GM19324 (cell line): ENCODE results near the gene SMIM27.
A peak's percentile ranks its signal among the peaks of the same experiment; 100 is the strongest.
"Not testable (repeated sequence)": the region's sequence is repeated elsewhere in the genome, so short reads cannot be mapped to it uniquely, and the experiment has no call there.

Source experiments
- ATAC-seq: cut with Tn5 transposase; IDR thresholded peaks from one replicate; pipeline ENCODE4 v1.9.1; 2021; ENCODE audit warnings: mild to moderate bottlenecking, moderate library complexity; ENCODE audit not compliant: unreplicated experiment, low FRiP score

Gene SMIM27

DNA sequence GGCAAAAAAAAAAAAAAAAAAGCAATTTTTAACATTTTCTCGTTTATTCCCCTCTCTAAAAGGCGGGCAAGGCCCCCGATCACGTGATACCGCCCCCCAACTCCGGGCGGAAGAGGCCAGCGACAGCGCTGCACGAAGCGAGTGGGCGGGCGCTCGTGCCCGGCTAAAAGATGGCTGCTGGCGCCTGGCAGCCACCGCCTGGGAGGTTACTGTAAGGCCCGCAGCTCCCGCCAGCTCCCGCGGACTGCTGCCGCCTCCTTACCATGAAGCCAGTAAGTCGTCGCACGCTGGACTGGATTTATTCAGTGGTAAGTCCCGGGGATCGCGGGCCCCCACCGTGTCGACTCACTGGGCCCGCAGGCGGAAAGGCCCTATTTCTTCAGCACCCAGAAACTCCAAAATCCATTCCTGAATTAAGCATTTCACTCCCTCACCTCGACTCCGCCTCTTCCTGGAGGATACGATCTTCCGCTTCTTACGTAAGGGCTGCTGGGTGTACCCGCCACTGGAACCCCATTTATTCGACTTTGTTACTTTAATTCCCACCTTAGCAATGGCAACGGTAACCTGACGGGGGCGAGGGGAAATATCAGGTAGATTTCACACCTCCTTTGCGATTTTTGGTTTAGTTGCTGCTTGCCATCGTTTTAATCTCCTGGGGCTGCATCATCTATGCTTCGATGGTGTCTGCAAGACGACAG lies at the start of gene SMIM27, which contains the start of gene TOPORS:
Gene SMIM27, plus strand, starts transcription at position 156 of the 701 bp plus-strand sequence. Its CDS starts 108 bp downstream, at position 264.
Gene TOPORS, minus strand, starts transcription at position 415 of the 701 bp plus-strand sequence. Its CDS starts 150 bp downstream, at position 265.
- ATAC-seq: peak; percentile 80

DNA sequence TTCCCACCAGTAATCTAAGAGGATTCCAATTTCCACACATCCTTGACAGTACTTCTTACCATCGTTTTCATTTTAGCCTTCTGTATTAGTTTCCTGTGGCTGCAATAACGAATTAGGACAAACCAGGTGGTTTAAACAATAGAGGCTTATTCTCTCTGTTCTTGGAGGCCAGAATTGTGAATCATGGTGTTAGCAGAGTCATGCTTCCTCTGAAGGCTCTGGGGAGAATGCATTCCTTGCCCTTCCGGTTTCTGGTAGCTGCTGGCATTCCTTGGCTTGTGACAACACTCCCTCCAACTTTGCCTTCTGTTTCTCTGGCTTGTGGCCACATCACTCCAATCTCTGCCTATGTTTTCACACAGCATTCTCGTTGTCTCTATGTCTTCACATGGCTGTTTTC lies 49.7 kb upstream of the SMIM27 start:
- no peak for ATAC-seq

GRCh38 chr9:32503008-32503407 lies 49.1 kb upstream of the SMIM27 start:
- no peak for ATAC-seq

GRCh38 chr9:32508728-32509127 lies 43.4 kb upstream of the SMIM27 start:
- ATAC-seq: no peak

DNA sequence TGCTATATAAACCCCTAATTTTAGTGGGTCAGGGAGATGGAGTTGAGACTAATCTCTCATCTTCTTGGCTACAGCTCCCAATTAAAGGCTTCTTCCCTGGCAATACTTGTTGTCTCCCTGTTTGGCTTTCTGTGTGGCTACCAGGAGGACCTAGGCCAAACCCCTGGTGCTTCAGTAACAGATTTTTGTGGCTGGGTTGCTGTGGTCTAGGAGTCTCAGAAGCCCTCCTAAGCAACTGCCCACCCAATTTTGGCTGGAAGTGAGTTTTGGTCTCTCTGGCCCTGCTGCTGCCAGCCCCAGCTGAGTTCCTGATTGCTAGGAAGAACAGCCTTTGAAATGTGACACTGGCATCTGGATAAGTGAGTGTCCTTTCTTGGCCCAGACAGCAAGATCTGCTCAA lies 35.9 kb upstream of the SMIM27 start:
- no peak for ATAC-seq

GRCh38 chr9:32518276-32518675 lies 33.9 kb upstream of the SMIM27 start:
- no peak for ATAC-seq

DNA sequence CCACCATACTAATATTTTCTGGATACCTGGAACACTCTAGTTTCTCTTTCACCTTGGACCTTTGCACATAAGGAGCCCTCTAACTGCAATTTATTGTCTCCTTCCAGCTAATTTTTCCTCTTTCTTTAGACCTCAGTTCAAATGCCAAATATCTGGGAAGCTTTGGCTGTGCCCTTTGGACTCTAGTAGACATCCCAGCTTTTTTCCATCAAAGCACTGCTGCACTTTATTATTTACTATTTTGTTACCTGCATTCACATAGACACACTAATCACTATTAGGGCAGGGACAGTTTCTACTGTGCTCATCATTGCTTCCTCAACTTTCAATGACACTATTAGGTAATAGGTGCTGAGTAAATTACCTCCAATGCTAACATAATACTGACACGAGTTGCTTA lies 28.2 kb upstream of the SMIM27 start:
- ATAC-seq: no peak

DNA sequence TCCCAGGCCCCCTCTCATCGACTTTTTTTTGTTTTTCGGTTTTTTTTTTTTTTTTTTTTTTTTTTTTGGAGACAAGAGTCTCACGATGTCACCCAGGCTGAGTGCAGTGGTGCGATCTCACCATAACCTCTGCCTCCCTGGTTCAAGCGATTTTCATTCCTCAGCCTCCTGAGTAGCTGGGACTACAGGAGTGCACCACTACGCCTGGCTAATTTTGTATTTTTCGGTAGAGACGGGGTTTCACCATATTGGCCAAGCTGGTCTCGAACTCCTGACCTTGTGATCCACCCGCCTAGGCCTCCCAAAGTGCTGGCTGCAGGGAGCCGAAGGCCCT lies 27.6 kb upstream of the SMIM27 start:
- not testable (repeated sequence) for ATAC-seq

- peak; percentile 34 for ATAC-seq
These were observed 27.0 kb upstream of the SMIM27 start for GRCh38 chr9:32524892-32525708.

DNA sequence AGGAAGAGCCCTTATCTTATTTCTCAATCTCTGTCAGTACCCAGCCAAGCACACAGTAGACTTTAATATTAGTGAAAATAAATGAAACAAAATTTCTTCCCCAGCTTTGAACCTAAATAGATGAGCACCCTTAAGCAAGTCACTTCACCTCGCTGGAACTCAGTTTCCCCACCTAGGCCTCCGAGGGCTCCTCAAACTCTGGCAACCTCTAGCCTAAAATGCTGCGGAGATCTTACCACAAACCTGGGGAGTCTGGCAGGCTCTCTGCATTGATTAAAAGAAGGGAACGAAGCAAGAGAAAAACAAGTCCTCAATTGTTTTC lies 26.5 kb upstream of the SMIM27 start:
- no peak for ATAC-seq

- peak; percentile 78 for ATAC-seq
These were observed 26.0 kb upstream of the SMIM27 start, which contains the start of gene RIGI for GRCh38 chr9:32526041-32526706. Gene RIGI (minus strand): TSS chr9:32526196. CDS start chr9:32526166, 30 bp downstream.

- no peak for ATAC-seq
These were observed 25.4 kb upstream of the SMIM27 start for GRCh38 chr9:32526707-32527048.

DNA sequence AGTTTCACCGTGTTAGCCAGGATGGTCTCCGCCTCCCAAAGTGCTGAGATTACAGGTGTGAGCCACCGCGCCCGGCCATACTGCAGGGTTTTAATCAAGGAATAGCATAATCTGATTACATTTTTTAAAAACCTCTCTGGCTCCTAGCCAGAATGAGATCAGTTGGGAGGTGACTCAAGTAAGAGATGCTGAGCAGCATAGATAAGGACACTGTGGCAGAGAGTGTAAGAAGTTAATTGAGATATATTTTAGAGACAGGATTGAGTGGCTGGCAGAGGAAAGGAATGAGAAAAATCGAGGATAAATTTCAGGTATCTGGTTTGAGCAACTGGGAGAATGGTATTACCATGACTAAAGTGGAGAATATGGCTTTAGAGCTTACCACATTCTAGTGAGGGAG lies 18.8 kb upstream of the SMIM27 start:
- no peak for ATAC-seq

- ATAC-seq: no peak
These were observed 18.3 kb upstream of the SMIM27 start for GRCh38 chr9:32533816-32534215.

DNA sequence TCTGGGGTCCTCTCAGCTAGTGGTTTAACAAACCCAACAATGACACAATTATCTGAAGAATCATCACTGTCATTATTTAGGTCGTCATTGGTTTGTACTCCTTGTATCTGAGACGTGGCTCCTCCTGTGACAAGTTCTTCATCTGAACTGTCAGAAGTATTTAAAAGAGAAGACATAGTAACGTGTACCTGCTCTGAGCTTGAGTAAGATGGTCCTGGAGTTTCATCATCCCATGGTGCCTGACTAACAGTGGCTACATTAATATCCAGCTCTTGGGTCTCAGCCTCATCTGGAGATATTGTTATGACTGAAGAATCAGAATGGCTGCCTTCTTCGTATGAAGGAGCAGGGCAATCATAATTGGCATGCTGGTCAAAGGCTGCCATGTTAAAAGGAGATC lies 9.1 kb upstream of the SMIM27 start:
- no peak for ATAC-seq

DNA sequence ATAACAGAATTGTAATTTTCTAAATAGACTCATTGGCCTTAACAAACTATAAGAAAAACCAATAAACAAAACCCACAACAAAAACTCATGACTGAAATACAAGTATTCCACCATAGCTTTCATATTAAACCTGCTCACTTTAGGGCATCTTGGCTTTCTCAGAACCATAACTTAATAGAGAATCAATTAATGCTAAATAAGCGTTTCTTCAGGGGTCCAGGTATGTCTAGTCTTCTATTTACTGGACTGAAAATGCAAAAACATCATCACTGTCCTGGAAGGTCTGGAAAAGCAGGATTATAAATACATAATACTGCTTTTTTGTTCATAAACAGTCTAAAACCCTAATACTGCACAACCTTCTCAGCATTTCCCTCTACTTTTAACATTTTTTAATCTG lies 6.2 kb upstream of the SMIM27 start:
- ATAC-seq: no peak

DNA sequence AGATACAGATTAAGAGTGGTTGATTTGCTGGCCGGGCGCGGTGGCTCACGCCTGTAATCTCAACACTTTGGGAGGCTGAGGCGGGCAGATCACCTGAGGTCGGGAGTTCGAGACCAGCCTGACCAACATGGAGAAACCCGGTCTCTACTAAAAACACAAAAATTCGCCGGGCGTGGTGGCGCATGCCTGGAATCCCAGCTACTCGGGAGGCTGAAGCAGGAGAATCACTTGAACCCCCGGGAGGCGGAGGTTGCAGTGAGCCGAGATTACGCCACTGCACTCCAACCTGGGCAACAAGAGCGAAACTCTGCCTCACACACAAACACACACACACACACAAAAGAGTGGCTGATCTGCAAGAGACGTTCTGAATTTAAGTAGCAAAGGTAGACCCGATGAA lies 3.9 kb upstream of the SMIM27 start:
- ATAC-seq: not testable (repeated sequence)

DNA sequence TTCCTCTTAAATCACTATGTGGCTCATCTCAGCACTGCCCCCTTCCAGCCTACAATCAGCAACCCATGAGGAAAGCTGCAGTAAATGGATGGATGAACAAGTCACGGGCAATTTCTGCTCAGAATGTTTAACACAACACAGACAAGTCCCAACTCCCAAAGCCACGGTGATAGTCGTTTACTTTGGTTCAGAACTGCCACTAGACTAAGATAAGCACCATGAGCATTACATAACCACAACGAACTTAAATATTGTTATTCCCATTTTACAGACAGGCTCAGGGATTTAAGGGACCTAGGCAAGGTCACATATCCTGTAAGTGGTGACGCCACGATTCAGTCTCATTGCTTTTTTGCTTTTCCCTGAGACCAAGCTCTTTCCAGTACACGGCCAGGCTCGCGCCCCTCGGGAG lies 2.0 kb upstream of the SMIM27 start:
- ATAC-seq: no peak

GRCh38 chr9:32550562-32551275 lies 1.4 kb upstream of the SMIM27 start:
- ATAC-seq: peak; percentile 77

DNA sequence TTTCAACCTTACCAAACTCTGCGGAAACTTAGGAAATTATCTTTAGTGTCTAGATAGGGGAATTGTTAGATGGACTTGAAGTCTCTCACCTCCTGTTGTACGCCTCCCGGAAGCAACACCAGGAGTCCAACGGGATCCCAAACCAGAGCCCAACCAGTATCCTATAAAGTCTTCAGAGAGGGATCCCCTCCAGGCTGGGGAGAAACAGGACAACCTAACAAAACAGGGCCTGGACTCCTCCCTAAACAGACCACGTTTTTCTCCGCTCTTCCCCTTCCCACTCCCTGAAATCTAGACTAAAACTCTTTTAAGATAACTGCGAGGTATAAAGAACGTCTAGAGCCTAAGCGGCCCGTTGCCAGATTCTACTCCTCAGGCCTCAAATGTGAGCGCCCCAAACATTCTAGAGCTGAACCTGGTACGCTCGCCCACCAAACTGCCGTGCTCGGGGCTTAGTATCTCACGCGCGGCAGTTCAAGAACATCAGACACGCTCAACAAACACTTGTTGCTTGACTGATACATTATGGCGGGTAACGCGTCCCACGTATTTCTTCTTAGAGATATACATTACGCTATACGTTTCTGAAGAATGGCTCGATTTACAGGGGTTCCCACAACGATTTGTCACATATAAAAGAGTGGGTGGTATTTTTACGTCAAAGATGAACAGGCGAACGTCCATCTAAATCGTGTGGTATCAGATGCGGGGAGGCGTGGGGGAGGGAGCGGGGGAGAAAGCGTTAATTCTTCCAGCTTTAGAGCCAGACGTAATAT lies 663 bp upstream of the SMIM27 start:
- peak; percentile 3 for ATAC-seq
